ENCODE data around the gene POLD2. TPM values are rescaled to one million over a fixed set of nuclear protein-coding genes. Genes with fewer than 3 reads are reported as not detected.
"Not testable (repeated sequence)": the region's sequence is repeated elsewhere in the genome, so short reads cannot be mapped to it uniquely, and the experiment has no call there.

Gene POLD2
- 10 to 100 TPM; 61.0 to 89.1 (median 77.6) TPM for polyA plus RNA-seq (ENCODE audit: insufficient read length in 10 of 10)
- long read RNA-seq, donor 1, transcript POLD2-218 (11 exons, 1,619 nt) = major isoform, 14 of 20 reads
- long read RNA-seq, donor 1, partial matches to known transcripts = 0 of 20 reads
- long read RNA-seq, donor 1, other reads (novel, unspliced or antisense) = 0 of 20 reads
- long read RNA-seq, donor 2, transcript POLD2-218 (11 exons, 1,619 nt) = major isoform, 14 of 24 reads
- long read RNA-seq, donor 2, partial matches to known transcripts = 5 of 24 reads
- long read RNA-seq, donor 2, other reads (novel, unspliced or antisense) = 0 of 24 reads
- long read RNA-seq, donor 3 = 0 reads
- long read RNA-seq, donor 4, transcript POLD2-218 (11 exons, 1,619 nt) = major isoform, 14 of 21 reads
- long read RNA-seq, donor 4, partial matches to known transcripts = 6 of 21 reads
- long read RNA-seq, donor 4, other reads (novel, unspliced or antisense) = 0 of 21 reads
- long read RNA-seq, donor 5, transcript POLD2-218 (11 exons, 1,619 nt) = major isoform, 12 of 49 reads
- long read RNA-seq, donor 5, partial matches to known transcripts = 34 of 49 reads
- long read RNA-seq, donor 5, other reads (novel, unspliced or antisense) = 0 of 49 reads
- long read RNA-seq, donor 6, transcript POLD2-218 (11 exons, 1,619 nt) = major isoform, 23 of 31 reads
- long read RNA-seq, donor 6, partial matches to known transcripts = 0 of 31 reads
- long read RNA-seq, donor 6, other reads (novel, unspliced or antisense) = 0 of 31 reads
- long read RNA-seq, donor 7, transcript POLD2-218 (11 exons, 1,619 nt) = major isoform, 8 of 9 reads
- long read RNA-seq, donor 7, partial matches to known transcripts = 0 of 9 reads
- long read RNA-seq, donor 7, other reads (novel, unspliced or antisense) = 0 of 9 reads
- long read RNA-seq, donor 8, transcript POLD2-218 (11 exons, 1,619 nt) = major isoform, 16 of 22 reads
- long read RNA-seq, donor 8, partial matches to known transcripts = 5 of 22 reads
- long read RNA-seq, donor 8, other reads (novel, unspliced or antisense) = 0 of 22 reads
- long read RNA-seq, donor 9, partial matches to known transcripts = 0 of 3 reads
- long read RNA-seq, donor 9, other reads (novel, unspliced or antisense) = 0 of 3 reads

GRCh38 chr7:44123190-44124003 lies at the start of gene POLD2:
Gene POLD2 (minus strand): TSS chr7:44123548. CDS start chr7:44122053, 1,495 bp downstream.
- DNase-seq = peak; percentile 97 to 100 (median 98)

- no peak for DNase-seq
Measured at GRCh38 chr7:44172803-44173424, 49.6 kb upstream of the POLD2 start.

- DNase-seq = no peak
Measured at GRCh38 chr7:44172352-44172751, 49.0 kb upstream of the POLD2 start.

- not testable (repeated sequence) for DNase-seq
Measured at GRCh38 chr7:44171901-44172300, 48.6 kb upstream of the POLD2 start.

- no peak for DNase-seq
Measured at GRCh38 chr7:44167920-44168319, 44.6 kb upstream of the POLD2 start.

GRCh38 chr7:44163591-44163990 lies 40.2 kb upstream of the POLD2 start:
- DNase-seq = no peak

- DNase-seq = no peak
Measured at GRCh38 chr7:44162785-44163395, 39.5 kb upstream of the POLD2 start.

GRCh38 chr7:44162179-44162578 lies 38.8 kb upstream of the POLD2 start:
- no peak for DNase-seq

GRCh38 chr7:44161371-44161770 lies 38.0 kb upstream of the POLD2 start:
- no peak for DNase-seq

- DNase-seq = no peak
Measured at GRCh38 chr7:44159824-44160630, 36.7 kb upstream of the POLD2 start.

GRCh38 chr7:44158873-44159631 lies 35.7 kb upstream of the POLD2 start:
- DNase-seq = no peak

GRCh38 chr7:44158096-44158872 lies 34.9 kb upstream of the POLD2 start:
- DNase-seq = no peak

- no peak for DNase-seq
Measured at GRCh38 chr7:44157116-44158080, 34.0 kb upstream of the POLD2 start.

GRCh38 chr7:44156453-44157010 lies 33.2 kb upstream of the POLD2 start:
- DNase-seq = no peak

GRCh38 chr7:44155191-44156185 lies 32.1 kb upstream of the POLD2 start:
- no peak for DNase-seq
